HL-60 (cell line): ENCODE data around the gene SHROOM3.

Experiments used
- DNase-seq, 2 experiments: peaks; one replicate each; pipeline ENCODE4 v3.0.0-alpha.2; 2010 to 2020; ENCODE audit warnings: low read depth in 1 of 2, low spot score in 1 of 2
- H3K27ac ChIP-seq: fragments of 250-450 bp; sonication (Bioruptor Pico); replicated peaks from 2 replicates; pipeline ENCODE4 v1.5.1; 2020; ENCODE audit warnings: mild to moderate bottlenecking, moderate library complexity
- H3K27me3 ChIP-seq: fragments of 250-450 bp; sonication (Bioruptor Pico); 2 replicates; pipeline ENCODE4 v1.5.1; 2021; ENCODE audit warnings: mild to moderate bottlenecking, moderate library complexity; ENCODE audit not compliant: insufficient read depth, poor library complexity, severe bottlenecking
- H3K4me3 ChIP-seq: replicated peaks from 2 replicates; pipeline ENCODE4 v1.5.1; 2011; ENCODE audit warnings: mild to moderate bottlenecking, control low read depth, low read length; ENCODE audit not compliant: insufficient read depth
- CTCF ChIP-seq: IDR thresholded peaks from one replicate; pipeline ENCODE4 v1.5.1; 2011; ENCODE audit warnings: low read length, control low read depth, inconsistent platforms; ENCODE audit not compliant: insufficient read depth
- GABPA ChIP-seq: IDR thresholded peaks from 2 replicates; pipeline ENCODE4 v1.6.1; 2012; ENCODE audit warnings: low read depth
- POLR2AphosphoS5 ChIP-seq: IDR thresholded peaks from 2 replicates; pipeline ENCODE4 v1.6.1; 2012; ENCODE audit warnings: low read depth
- REST ChIP-seq: IDR thresholded peaks from 2 replicates; pipeline ENCODE4 v1.6.1; 2012; ENCODE audit warnings: low read depth; ENCODE audit not compliant: insufficient replicate concordance
- SPI1 ChIP-seq: IDR thresholded peaks from 2 replicates; pipeline ENCODE4 v1.6.1; 2012; ENCODE audit warnings: low read depth, mild to moderate bottlenecking, borderline replicate concordance

The SHROOM3 gene

GRCh38 chr4:76572224-76572623, 137.2 kb downstream of the SHROOM3 start:
- Histone ChIP-seq H3K27me3 (peaks cover 7% of the 10 kb centered on the region), H3K4me3 (no peak overlapping the region), H3K27ac (no peak overlapping the region)
- TF ChIP-seq GABPA (no peak), POLR2AphosphoS5 (no peak), CTCF (no peak), SPI1 (no peak), REST (no peak)
- no peak for DNase-seq

GRCh38 chr4:76576824-76577223, 141.8 kb downstream of the SHROOM3 start:
- no peak for TF ChIP-seq POLR2AphosphoS5
- TF ChIP-seq CTCF: no peak
- TF ChIP-seq SPI1: no peak
- no peak for TF ChIP-seq GABPA
- TF ChIP-seq REST: no peak
- no peak overlapping the region for H3K27ac ChIP-seq
- no peak for DNase-seq
- H3K4me3 ChIP-seq: no peak overlapping the region
- peaks cover 6% of the 10 kb centered on the region for H3K27me3 ChIP-seq

- Histone ChIP-seq H3K4me3 (no peak overlapping the region), H3K27ac (no peak overlapping the region), H3K27me3 (peaks cover 6% of the 10 kb centered on the region)
- TF ChIP-seq GABPA: no peak
- no peak for TF ChIP-seq SPI1
- no peak for TF ChIP-seq REST
- no peak for TF ChIP-seq POLR2AphosphoS5
- no peak for TF ChIP-seq CTCF
- DNase-seq: no peak
Measured at GRCh38 chr4:76578002-76578560, 143.1 kb downstream of the SHROOM3 start.
